Embryonic facial prominence (tissue), 1 donor: ENCODE measurements around the gene FANCC.

ENCODE experiments used
- DNase-seq: peaks from one replicate; pipeline ENCODE4 v3.0.0-alpha.2; 2016; ENCODE audit errors: extremely low spot score

Gene FANCC

DNA sequence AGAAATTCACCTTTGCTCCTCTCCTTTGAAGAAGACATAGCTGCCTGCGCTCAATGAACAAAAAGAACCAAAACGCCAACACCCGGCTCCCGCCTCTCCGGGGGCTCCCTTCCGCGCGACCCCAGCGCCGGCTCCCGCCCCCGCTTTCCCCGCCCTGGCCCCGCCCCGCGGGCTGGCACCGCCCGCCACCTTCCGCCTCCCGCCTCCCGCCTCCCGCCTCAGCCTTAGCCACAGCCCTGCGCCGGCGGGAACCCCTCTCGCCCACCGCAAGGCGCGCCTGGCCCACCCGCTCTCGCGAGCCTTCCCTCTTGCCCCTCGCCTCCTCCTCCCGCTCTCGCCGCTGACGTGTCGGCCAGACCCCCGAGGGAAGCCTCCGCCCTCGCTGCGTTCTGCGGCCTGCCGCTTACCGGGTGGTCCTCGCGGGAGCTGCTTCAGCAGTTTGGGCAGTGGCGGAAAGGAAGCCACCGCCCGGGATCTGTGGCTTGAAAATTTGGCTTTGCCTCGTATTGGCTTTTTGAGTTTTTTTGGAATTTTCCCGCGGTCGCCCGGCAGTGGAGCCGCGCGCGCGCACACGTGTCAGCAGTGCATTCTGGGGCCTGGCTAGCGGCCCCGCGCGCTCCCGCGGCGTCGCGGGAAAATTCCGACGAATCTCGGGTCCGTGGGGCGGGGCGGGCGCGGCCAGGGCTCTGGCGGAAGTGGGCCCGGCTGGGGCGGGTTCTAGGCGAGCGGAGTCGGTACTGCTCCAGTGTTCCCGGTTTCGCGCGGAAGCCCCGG is at the start of gene FANCC:
TSS of gene FANCC (minus strand) at position 591 of the 774 bp plus-strand sequence. CDS start 68,418 bp downstream, outside the sequence.
- DNase-seq, result peak; percentile 92

- DNase-seq, result no peak
Observed at GRCh38 chr9:95366731-95367325, 49.3 kb upstream of the FANCC start.

DNA sequence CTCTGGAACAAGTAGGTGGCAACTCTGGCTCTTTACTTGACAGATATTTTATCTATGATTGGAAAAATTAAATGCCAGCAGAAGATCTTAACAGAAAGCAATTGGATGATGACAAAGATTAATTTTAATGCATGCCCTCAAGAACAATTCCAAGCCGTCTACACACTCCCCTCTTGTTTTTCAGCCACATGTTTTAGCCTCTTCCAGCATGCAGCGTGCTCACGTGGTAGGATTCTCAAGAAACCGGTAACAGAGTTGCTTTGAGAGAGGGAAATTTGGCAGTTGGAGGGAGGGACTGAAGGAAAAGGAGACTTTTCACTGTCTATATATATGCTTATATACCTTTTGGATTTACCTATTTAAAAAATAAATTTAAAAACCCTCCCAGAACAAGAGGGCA is 48.3 kb upstream of the FANCC start:
- no peak for DNase-seq

GRCh38 chr9:95363051-95363841 is 45.7 kb upstream of the FANCC start:
- DNase-seq, result no peak

- no peak for DNase-seq
Observed at GRCh38 chr9:95360866-95361265, 43.4 kb upstream of the FANCC start.

- DNase-seq, result no peak
Observed at GRCh38 chr9:95357316-95357715, 39.8 kb upstream of the FANCC start.

DNA sequence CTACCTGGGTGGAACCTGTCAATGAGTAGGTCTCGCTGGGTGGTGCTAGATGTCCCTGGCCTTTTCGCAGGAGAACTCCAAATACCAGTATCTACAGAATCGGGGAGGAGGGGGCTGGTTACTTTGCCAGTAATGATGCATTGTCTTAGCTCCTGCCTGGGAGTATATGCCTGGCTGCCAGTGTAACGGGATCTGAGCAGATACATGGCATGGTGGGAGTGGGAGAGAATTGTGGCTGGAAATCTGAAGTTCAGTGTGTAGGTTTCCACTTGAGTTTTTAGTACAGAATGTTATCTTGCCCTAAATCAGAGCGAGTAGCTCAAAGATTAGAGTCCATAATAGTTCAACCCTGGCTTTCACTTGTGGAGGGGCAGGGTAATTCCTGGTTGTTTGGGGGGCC is 38.0 kb upstream of the FANCC start:
- no peak for DNase-seq

DNA sequence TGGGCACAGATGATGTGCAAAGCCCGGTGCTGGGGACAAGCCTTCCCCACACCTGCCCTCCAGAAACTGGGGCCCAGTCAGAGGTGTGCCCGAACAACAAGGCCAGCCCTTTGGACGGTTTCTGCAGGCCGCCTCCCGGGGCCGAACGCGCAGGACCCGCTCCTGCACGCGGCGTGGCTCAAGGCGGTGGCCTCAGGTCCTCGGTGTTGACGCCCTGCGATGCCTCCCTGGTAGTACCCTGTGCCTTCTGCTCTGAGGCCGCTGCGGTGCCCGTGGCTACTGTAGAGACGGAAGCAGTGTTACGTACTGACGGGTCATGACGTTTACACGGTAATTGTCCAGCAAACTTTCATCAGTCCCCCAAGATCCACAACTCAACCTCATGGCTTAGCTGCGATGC is 33.5 kb upstream of the FANCC start:
- no peak for DNase-seq

- DNase-seq, result no peak
Observed at GRCh38 chr9:95350266-95350665, 32.8 kb upstream of the FANCC start.

- no peak for DNase-seq
Observed at GRCh38 chr9:95349091-95350038, 31.9 kb upstream of the FANCC start.

GRCh38 chr9:95346021-95346420 is 28.5 kb upstream of the FANCC start:
- no peak for DNase-seq

DNA sequence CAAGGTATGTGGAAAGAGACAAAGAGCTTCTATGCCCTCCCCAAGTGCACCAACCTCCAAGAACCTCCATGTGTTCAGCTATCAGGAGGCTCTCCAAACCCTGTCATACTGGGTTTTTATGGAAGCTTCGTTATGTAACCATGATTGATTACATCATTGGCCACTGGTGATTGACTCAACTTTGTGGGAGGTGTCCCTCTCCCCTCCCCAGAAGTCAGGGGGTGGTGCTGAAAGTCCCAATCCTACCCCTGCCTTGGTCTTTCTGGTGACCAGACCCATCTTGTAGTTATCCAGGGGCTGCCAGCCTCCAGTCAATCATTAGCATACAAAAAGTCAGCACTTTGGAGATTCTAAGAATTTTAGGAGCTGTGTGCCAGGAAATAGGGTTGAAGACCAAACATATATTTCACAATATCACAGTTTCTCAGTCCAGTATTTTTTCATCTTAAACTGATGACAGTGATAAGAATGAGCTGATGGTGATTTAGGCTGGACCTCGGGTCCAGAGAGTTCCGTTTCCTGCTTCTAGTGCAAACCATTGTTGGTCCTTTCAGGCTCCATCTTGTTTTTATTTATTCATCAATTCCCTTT is 27.3 kb upstream of the FANCC start:
- DNase-seq, result no peak

DNA sequence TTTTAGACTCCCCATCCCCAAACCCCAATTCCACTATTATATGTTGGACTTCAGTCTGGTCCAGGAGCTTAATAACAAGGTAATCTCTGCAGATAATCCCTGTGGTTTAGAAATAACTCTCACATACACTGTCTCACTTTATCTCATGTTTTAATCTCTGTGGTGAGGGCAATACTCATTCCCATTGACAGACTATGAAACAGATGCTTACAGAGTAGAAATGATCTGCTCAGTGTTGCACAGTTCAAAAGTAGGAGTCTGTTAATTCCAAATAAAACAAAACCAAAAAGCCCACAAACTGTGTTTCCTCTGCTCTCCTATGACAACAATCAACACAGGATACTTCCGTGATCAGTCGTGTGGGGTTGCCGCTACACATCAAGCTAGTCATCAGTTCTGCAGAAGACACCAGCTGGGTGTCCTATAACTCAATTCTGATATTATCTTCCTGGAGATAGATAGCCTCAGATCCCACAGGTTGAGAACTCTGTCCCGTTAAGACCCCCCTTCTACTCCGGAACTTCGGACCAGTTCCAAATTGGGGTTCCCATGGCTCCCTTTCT is 26.3 kb upstream of the FANCC start:
- no peak for DNase-seq

- no peak for DNase-seq
Observed at GRCh38 chr9:95342571-95342970, 25.1 kb upstream of the FANCC start.

DNA sequence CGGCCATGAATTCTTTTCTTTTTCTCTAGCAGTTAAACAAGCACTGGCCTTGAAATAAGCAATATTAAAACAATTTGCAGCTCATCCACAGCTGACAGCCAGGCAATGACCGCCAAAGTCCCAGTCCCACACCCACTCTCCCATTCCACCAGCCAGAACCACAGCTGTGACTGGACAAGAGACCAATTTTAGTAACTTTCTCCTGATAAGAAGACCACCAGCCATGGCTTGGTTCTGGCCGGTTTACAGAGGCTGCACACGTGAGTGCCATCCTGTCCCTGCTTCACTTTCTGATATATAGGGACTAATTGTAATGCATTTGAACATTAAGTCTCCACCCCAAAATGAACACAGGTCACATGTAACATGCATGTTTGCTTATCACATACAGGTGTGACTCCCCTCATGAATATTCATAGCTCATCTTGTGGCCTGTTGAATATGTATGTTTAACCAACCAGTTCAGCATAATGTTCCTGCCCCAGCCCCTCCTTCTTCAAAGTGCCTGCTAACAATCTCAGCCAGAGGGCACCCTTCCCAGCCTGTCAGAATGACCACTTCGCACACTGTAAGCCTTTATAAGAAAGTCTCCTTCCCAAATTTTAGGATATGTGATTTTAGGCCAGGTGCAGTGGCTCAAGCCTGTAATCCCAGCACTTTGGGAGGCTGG is 23.9 kb upstream of the FANCC start:
- DNase-seq, result no peak

GRCh38 chr9:95338243-95338642 is 20.7 kb upstream of the FANCC start:
- no peak for DNase-seq

DNA sequence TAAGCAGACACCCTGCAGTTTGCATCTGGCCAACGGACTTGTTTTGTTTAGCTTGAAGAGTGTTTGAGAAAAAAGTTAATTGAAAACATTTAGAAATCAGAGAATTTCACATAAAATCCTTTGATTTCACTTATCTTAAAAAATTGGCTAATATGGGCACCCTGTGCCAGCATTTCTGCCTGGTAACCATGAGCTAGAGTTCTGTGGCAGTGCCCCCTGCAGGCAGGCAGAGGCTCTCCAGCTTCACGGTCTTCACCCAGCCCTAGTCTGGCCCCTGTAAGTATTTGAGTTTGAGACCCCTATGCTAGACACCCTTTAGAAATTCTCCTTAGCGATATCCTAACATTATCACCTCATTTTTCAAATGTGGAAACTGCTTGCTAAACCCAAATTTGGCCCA is 18.8 kb upstream of the FANCC start:
- DNase-seq, result no peak

DNA sequence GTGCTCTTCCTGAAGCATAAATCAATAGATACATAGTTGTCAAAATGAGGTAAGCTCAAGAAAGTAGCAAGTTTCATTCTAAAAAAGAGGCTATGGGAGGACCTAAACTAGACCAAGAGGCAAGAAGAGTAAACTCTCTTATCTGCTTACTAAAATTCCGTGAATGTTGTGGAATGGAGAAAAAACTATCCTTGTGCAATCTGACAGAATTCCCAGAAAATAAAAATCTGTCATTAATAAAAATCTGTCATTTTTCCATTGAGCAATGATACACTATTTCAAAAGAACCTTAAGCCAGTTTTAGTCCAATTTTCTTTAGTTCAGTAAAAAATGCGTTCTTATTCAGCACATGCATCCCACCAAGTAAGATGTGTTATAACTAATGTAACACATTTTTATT is 15.9 kb upstream of the FANCC start:
- DNase-seq, result no peak

DNA sequence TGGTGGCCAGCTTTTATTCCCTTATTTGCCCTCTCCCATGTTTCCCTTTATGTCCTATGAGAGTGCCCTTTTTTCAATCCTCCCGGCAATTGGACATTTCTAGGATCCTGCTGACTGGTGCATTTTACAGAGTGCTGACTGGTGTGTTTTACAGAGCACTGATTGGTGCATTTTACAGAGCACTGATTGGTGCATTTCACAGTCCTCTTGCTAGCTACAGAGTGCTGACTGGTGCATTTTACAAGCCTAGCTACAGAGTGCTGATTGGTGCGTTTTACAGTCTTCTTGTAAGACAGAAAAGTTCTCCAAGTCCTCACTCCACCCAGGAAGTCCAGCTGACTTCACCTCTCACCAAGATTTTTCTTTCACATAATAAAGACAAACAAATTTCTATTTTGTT is 15.4 kb upstream of the FANCC start:
- DNase-seq, result no peak

- no peak for DNase-seq
Observed at GRCh38 chr9:95330720-95331404, 13.4 kb upstream of the FANCC start.
